Measurements from ENCODE around the gene CNTD1. TPM values are rescaled to one million over a fixed set of nuclear protein-coding genes. Genes with fewer than 3 reads are reported as not detected.

The CNTD1 gene
- total RNA-seq, 2 donors from 2014 or later: 0.61 TPM; not detected in 1

DNA sequence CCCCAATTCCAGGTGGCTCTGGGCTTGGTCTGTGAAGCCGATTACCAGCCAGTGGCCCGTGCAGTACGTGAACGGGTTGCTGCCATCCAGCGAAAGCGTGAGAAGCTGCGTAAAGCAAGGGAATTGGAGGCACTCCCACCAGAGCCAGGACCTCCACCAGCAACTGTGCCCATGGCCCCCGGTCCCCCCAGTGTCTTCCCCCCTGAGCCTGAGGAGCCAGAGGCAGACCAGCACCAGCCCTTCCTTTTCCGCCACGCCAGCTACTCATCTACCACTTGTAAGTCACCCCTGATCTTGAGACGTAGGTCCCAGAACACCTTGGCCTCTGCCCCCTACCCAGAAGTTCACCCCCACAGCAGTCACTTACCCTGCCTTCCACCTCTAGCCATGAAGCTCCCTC is 11.4 kb upstream of the CNTD1 start:
- H3K36me3 ChIP-seq: no peaks in the 10 kb centered on the region
- no peak overlapping the region for H3K4me3 ChIP-seq
- peaks cover 6% of the 10 kb centered on the region for H3K27me3 ChIP-seq
- H3K27ac ChIP-seq: no peak overlapping the region
- intact Hi-C loops (cut with DNase I): no loop called here
- DNase-seq: no peak
- no peaks in the 10 kb centered on the region for H3K4me1 ChIP-seq
- TF ChIP-seq, protein P1, sequence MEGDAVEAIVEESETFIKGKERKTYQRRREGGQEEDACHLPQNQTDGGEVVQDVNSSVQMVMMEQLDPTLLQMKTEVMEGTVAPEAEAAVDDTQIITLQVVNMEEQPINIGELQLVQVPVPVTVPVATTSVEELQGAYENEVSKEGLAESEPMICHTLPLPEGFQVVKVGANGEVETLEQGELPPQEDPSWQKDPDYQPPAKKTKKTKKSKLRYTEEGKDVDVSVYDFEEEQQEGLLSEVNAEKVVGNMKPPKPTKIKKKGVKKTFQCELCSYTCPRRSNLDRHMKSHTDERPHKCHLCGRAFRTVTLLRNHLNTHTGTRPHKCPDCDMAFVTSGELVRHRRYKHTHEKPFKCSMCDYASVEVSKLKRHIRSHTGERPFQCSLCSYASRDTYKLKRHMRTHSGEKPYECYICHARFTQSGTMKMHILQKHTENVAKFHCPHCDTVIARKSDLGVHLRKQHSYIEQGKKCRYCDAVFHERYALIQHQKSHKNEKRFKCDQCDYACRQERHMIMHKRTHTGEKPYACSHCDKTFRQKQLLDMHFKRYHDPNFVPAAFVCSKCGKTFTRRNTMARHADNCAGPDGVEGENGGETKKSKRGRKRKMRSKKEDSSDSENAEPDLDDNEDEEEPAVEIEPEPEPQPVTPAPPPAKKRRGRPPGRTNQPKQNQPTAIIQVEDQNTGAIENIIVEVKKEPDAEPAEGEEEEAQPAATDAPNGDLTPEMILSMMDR (IDR thresholded peaks at IDR 0.05): no peak
- H3K9me3 ChIP-seq: no peaks in the 10 kb centered on the region
- H3K9ac ChIP-seq (ENCODE audit: low read depth in 2 of 2, low read length in 2 of 2): no peak overlapping the region

DNA sequence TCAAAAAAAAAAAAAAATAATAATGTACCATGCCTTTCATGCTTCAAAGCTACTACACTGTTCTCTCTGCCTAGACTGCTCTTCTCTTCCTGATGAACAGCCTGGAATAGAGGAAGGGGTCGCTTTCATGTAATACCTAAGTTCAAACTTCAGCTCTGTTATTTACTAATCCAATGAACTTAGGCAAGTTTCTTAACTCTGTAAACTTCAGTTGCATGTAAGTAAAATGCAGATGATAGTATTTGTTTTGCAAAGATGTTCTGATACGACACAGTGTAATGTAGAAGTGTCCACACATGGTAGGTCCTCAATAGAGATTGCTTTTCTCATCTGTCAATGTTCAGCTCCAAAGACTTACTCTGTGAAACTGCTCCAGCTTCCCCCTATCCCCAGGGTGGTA is 6.7 kb upstream of the CNTD1 start:
- Histone ChIP-seq H3K4me1 (peaks cover 6% of the 10 kb centered on the region), H3K27ac (no peak overlapping the region), H3K27me3 (no peaks in the 10 kb centered on the region), H3K9me3 (no peaks in the 10 kb centered on the region), H3K36me3 (no peaks in the 10 kb centered on the region), H3K4me3 (no peak overlapping the region), H3K9ac (ENCODE audit: low read depth in 2 of 2, low read length in 2 of 2) (no peak overlapping the region)
- TF ChIP-seq, protein P1 (IDR thresholded peaks at IDR 0.05): no peak
- intact Hi-C loops (cut with DNase I): no loop called here
- DNase-seq: no peak

DNA sequence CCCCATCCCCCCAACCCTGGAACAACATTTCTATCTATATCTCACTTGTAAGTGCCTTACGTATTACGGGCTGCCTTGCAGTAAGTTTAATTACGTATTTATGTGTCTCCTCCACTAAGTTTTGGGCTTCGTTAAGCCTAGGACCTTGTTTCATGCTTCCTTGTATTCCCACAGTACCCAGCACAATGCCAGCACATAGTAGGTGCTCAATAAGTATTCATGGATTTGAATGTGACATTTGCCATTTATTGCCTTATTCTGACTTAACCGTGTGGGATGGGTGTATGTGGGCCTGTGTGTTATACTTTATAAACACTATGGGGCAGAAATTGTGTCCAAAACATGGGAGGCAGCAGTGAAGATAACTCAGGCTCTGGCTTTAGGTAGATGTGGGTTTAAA is 6.1 kb upstream of the CNTD1 start:
- TF ChIP-seq, protein P1 (IDR thresholded peaks at IDR 0.05): no peak
- H3K27ac ChIP-seq: no peak overlapping the region
- no peak overlapping the region for H3K4me3 ChIP-seq
- no peaks in the 10 kb centered on the region for H3K9me3 ChIP-seq
- no peak for DNase-seq
- H3K27me3 ChIP-seq: no peaks in the 10 kb centered on the region
- peaks cover 8% of the 10 kb centered on the region for H3K4me1 ChIP-seq
- intact Hi-C loops (cut with DNase I): no loop called here
- no peak overlapping the region for H3K9ac ChIP-seq (ENCODE audit: low read depth in 2 of 2, low read length in 2 of 2)
- H3K36me3 ChIP-seq: no peaks in the 10 kb centered on the region

DNA sequence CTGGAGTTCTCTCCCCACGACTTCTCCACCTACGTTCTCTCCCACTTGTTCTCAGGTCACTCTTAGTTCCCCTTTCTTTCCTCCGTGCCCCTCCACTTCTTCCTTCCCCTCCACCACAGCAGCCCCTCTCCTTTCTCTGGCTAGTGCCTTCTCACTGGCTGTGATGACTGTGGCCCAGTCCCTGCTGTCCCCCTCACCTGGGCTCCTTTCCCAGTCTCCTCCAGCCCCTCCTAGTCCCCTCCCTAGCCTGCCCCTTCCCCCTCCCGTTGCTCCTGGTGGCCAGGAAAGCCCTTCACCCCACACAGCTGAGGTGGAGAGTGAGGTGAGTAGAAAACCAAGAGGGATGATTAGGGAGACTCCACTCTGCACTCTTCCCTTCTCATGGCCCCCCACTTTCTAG is 3.6 kb upstream of the CNTD1 start:
- no peaks in the 10 kb centered on the region for H3K9me3 ChIP-seq
- no peak overlapping the region for H3K27ac ChIP-seq
- H3K27me3 ChIP-seq: no peaks in the 10 kb centered on the region
- no peak for DNase-seq
- intact Hi-C loops (cut with DNase I): no loop called here
- peak overlapping the region; percentile 3 to 59 for H3K9ac ChIP-seq (ENCODE audit: low read depth in 2 of 2, low read length in 2 of 2)
- no peaks in the 10 kb centered on the region for H3K36me3 ChIP-seq
- TF ChIP-seq, protein P1 (IDR thresholded peaks at IDR 0.05): no peak
- peaks cover 8% of the 10 kb centered on the region for H3K4me1 ChIP-seq
- H3K4me3 ChIP-seq: no peak overlapping the region

DNA sequence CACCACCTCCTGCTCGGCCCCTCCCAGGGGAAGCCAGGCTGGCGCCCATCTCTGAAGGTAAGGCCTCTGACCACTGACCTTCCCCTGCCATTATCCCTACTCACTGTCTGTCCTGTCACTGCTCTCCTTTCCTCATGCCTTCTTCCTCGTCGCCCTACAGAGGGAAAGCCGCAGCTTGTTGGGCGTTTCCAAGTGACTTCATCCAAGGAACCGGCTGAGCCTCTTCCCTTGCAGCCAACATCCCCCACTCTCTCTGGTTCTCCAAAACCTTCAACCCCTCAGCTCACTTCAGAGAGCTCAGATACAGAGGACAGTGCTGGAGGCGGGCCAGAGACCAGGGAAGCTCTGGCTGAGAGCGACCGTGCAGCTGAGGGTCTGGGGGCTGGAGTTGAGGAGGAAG is 3.2 kb upstream of the CNTD1 start:
- intact Hi-C loops (cut with DNase I): no loop called here

More for the DNA sequence above, 3.2 kb upstream of the CNTD1 start:
- Histone ChIP-seq H3K4me1 (peaks cover 8% of the 10 kb centered on the region), H3K27ac (peak overlapping the region; percentile 74), H3K9ac (ENCODE audit: low read depth in 2 of 2, low read length in 2 of 2) (peak overlapping the region; percentile 3 to 99), H3K4me3 (no peak overlapping the region), H3K27me3 (no peaks in the 10 kb centered on the region), H3K9me3 (no peaks in the 10 kb centered on the region), H3K36me3 (no peaks in the 10 kb centered on the region)
- peak; percentile 62 for DNase-seq
- TF ChIP-seq, protein P1 (IDR thresholded peaks at IDR 0.05): no peak
